Measurements from ENCODE around the gene LRIT2. TPM values are rescaled to one million over a fixed set of nuclear protein-coding genes. Genes with fewer than 3 reads are reported as not detected.
"Not testable (repeated sequence)": the region's sequence is repeated elsewhere in the genome, so short reads cannot be mapped to it uniquely, and the experiment has no call there.

Gene LRIT2
- polyA plus RNA-seq, 1 experiment = not detected

GRCh38 chr10:84181631-84182030 is 43.7 kb downstream of the LRIT2 start:
- POLR2A ChIA-PET = no interaction called here

GRCh38 chr10:84180386-84180785 is 45.0 kb downstream of the LRIT2 start:
- CTCF ChIA-PET; POLR2A ChIA-PET; DNase-seq (ENCODE audit: low read depth, low spot score); H3K9me3 ChIP-seq (ENCODE audit: control insufficient read depth, insufficient read depth, low read length); H3K27ac ChIP-seq (ENCODE audit: low read depth, low read length); H3K4me3 ChIP-seq (ENCODE audit: low read depth, low read length); H3K27me3 ChIP-seq (ENCODE audit: control insufficient read depth, insufficient read depth, low read length): not testable (repeated sequence)

More at GRCh38 chr10:84181631-84182030, 43.7 kb downstream of the LRIT2 start:
- peaks cover 4% of the 10 kb centered on the region for H3K27me3 ChIP-seq (ENCODE audit: control insufficient read depth, insufficient read depth, low read length)
- TF ChIP-seq CTCF (IDR thresholded peaks at IDR 0.05; ENCODE audit: low read depth, low read length) = no peak
- no peak for DNase-seq (ENCODE audit: low read depth, low spot score)
- no peaks in the 10 kb centered on the region; the same call in 1 of the 2 replicates for H3K9me3 ChIP-seq (ENCODE audit: control insufficient read depth, insufficient read depth, low read length)
- CTCF ChIA-PET = no interaction called here
- no peak overlapping the region for H3K27ac ChIP-seq (ENCODE audit: low read depth, low read length)
- H3K4me3 ChIP-seq (ENCODE audit: low read depth, low read length) = no peak overlapping the region

- Histone ChIP-seq H3K9me3 (ENCODE audit: control insufficient read depth, insufficient read depth, low read length) (no peaks in the 10 kb centered on the region; the same call in 1 of the 2 replicates), H3K4me3 (ENCODE audit: low read depth, low read length) (no peak overlapping the region), H3K27me3 (ENCODE audit: control insufficient read depth, insufficient read depth, low read length) (peaks cover 4% of the 10 kb centered on the region), H3K27ac (ENCODE audit: low read depth, low read length) (no peak overlapping the region)
- POLR2A ChIA-PET = no interaction called here
- no peak for TF ChIP-seq CTCF (IDR thresholded peaks at IDR 0.05; ENCODE audit: low read depth, low read length)
- CTCF ChIA-PET = no interaction called here
- no peak for DNase-seq (ENCODE audit: low read depth, low spot score)
Observed at GRCh38 chr10:84179059-84179710, 46.2 kb downstream of the LRIT2 start.

GRCh38 chr10:84178160-84178609 is 47.2 kb downstream of the LRIT2 start:
- H3K9me3 ChIP-seq (ENCODE audit: control insufficient read depth, insufficient read depth, low read length) = no peaks in the 10 kb centered on the region; the same call in 1 of the 2 replicates
- CTCF ChIA-PET = no interaction called here
- no peak for TF ChIP-seq CTCF (IDR thresholded peaks at IDR 0.05; ENCODE audit: low read depth, low read length)
- POLR2A ChIA-PET = no interaction called here
- H3K4me3 ChIP-seq (ENCODE audit: low read depth, low read length) = no peak overlapping the region
- DNase-seq (ENCODE audit: low read depth, low spot score) = no peak
- peaks cover 4% of the 10 kb centered on the region for H3K27me3 ChIP-seq (ENCODE audit: control insufficient read depth, insufficient read depth, low read length)
- no peak overlapping the region for H3K27ac ChIP-seq (ENCODE audit: low read depth, low read length)

GRCh38 chr10:84177541-84178141 is 47.7 kb downstream of the LRIT2 start:
- ChIA-PET CTCF (no interaction called here), POLR2A (no interaction called here)
- H3K4me3 ChIP-seq (ENCODE audit: low read depth, low read length) = no peak overlapping the region
- H3K9me3 ChIP-seq (ENCODE audit: control insufficient read depth, insufficient read depth, low read length) = no peaks in the 10 kb centered on the region; the same call in 1 of the 2 replicates
- no peak for TF ChIP-seq CTCF (IDR thresholded peaks at IDR 0.05; ENCODE audit: low read depth, low read length)
- peaks cover 4% of the 10 kb centered on the region for H3K27me3 ChIP-seq (ENCODE audit: control insufficient read depth, insufficient read depth, low read length)
- DNase-seq (ENCODE audit: low read depth, low spot score) = no peak
- H3K27ac ChIP-seq (ENCODE audit: low read depth, low read length) = no peak overlapping the region
